ENCODE measurements around the gene AGER. TPM values are rescaled to one million over a fixed set of nuclear protein-coding genes. Genes with fewer than 3 reads are reported as not detected.

Gene AGER
- total RNA-seq (36.4 and 38.8 TPM in 2 replicates), polyA plus RNA-seq (29.9 and 31.6 TPM in 2 replicates), polyA minus RNA-seq (1.0 and 4.9 TPM in 2 replicates)
- total RNA-seq (2013): 12.7 TPM

DNA sequence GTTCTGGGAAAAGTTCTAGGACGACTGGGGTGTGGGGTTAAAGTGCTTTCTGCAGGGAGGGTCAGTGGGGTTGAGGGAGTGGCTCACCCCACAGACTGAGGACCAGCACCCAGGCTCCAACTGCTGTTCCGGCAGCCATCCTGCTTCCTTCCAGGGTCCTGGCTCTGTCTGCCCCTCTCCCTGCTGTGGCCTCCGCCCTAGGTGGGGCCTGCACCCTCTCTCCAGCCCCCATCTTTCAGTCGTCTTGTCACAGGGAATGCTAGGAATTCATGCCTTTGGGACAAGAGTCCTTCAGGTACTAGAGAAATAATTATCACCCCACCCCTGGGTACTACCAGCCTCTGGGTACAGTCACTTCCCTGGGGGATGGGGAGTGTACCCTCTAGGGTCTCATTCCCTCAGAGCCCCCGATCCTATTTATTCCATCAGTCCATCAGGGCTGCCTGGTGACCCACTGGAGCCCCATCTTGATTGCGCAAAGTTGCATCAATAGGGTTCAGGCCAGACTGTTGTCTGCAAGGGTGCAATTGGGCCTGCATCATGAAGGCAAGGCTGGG lies at the start of gene AGER:
Gene AGER, minus strand, starts transcription at position 170 of the 557 bp plus-strand sequence. Its CDS starts 31 bp downstream, at position 139.
- no peak within 1 kb of the TSS for H3K4me3 ChIP-seq (ENCODE audit: control extremely low read depth in 1 of 5, extremely low read depth in 1 of 5, insufficient read depth in 1 of 5, low read depth in 2 of 5, low read length in 4 of 5)
- no peak for ATAC-seq (ENCODE audit: low read depth)
- Mint-ChIP-seq H3K27me3 (no peaks in the 10 kb centered on the region), H3K9me3 (ENCODE audit: insufficient read depth) (no peaks in the 10 kb centered on the region), H3K27ac (peak within 1 kb of the TSS; percentile 50), H3K4me3 (no peak within 1 kb of the TSS), H3K4me1 (peaks cover 51% of the 10 kb centered on the region)
- H4K20me1 ChIP-seq (ENCODE audit: control insufficient read depth, insufficient read depth, low read length, poor library complexity, severe bottlenecking): no peaks in the 10 kb centered on the region
- peak; percentile 4 for DNase-seq
- ChIA-PET CTCF (no interaction called here), POLR2A (no interaction called here)
- no peak for TF ChIP-seq CTCF (IDR thresholded peaks at IDR 0.05)
- no peak for TF ChIP-seq EZH2 (IDR thresholded peaks at IDR 0.05; ENCODE audit: borderline replicate concordance, insufficient read depth, low read depth, low read length, poor library complexity, severe bottlenecking)
- no peak within 1 kb of the TSS for H3K9ac ChIP-seq (ENCODE audit: low read length)
- no peak within 1 kb of the TSS for H2AFZ ChIP-seq (ENCODE audit: insufficient read depth, low read depth, low read length, poor library complexity, severe bottlenecking)
- intact Hi-C loops (cut with micrococcal nuclease): no loop called here
- no peak within 1 kb of the TSS for H3K4me2 ChIP-seq (replicated peaks; ENCODE audit: low read depth, low read length, poor library complexity, severe bottlenecking)
- H3K27ac ChIP-seq (ENCODE audit: low read length in 2 of 2): no peak within 1 kb of the TSS
- peaks cover 39% of the 10 kb centered on the region for H3K79me2 ChIP-seq (ENCODE audit: control insufficient read depth, insufficient read depth, low read length)
- 86% methylated on average over 4 of the region's 6 CpGs for WGBS (ENCODE audit: insufficient coverage)
- peaks cover 0 to 64% of the 10 kb centered on the region in 2 experiments for H3K36me3 ChIP-seq (replicated peaks in 1 of 2; ENCODE audit: control extremely low read depth in 1 of 2, control insufficient read depth in 1 of 2, extremely low read depth in 1 of 2, insufficient read depth in 2 of 2, low read length in 1 of 2)
- H3K9me3 ChIP-seq (ENCODE audit: control extremely low read depth in 1 of 3, control insufficient read depth in 2 of 3, insufficient read depth in 1 of 3, low read length in 2 of 3): no peaks in the 10 kb centered on the region
- peaks cover 27 to 32% of the 10 kb centered on the region in 2 donors for H3K4me1 ChIP-seq (ENCODE audit: control insufficient read depth in 2 of 2, insufficient read depth in 2 of 2, low read length in 2 of 2)
- H3K27me3 ChIP-seq (replicated peaks in 1 of 4; ENCODE audit: control extremely low read depth in 1 of 4, control insufficient read depth in 3 of 4, insufficient read depth in 4 of 4, low read length in 3 of 4): no peaks in the 10 kb centered on the region

DNA sequence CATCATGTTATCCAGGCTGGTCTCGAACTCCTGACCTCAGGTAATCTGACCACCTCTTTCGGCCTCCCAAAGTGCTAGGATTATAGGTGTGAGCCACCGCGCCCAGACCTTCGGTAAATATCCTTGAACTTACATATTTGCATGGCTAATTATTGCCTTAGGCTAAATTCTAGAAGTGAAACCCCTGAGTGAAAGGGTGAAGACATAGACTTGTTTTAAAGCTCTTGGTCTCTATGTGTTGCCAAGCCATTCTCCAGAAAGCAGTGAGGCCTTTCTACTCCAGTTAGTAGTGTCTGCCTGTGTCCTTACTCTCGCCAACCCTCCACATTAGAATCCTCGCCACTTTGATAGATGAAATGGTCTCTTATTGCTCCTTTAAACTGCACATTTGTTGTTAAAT lies 42.4 kb upstream of the AGER start:
- CTCF ChIA-PET: interaction anchor here (0.6 to 1.6 kb wide), 4 partner anchors 19 to 1118 kb away, joined by 3 to 8 read pairs (median 3); no protein-coding TSS in a partner anchor
- peak; percentile 41 for DNase-seq
- TF ChIP-seq EZH2 (IDR thresholded peaks at IDR 0.05; ENCODE audit: borderline replicate concordance, insufficient read depth, low read depth, low read length, poor library complexity, severe bottlenecking): no peak
- TF ChIP-seq CTCF (IDR thresholded peaks at IDR 0.05): no peak
- POLR2A ChIA-PET: interaction anchor here (0.6 kb wide), 1 partner anchor 21 kb away, joined by 4 read pairs; no protein-coding TSS in a partner anchor
- Histone ChIP-seq H3K27me3 (replicated peaks in 1 of 4; ENCODE audit: control extremely low read depth in 1 of 4, control insufficient read depth in 3 of 4, insufficient read depth in 4 of 4, low read length in 3 of 4) (no peaks in the 10 kb centered on the region), H3K9ac (ENCODE audit: low read length) (no peak overlapping the region), H3K36me3 (replicated peaks in 1 of 2; ENCODE audit: control extremely low read depth in 1 of 2, control insufficient read depth in 1 of 2, extremely low read depth in 1 of 2, insufficient read depth in 2 of 2, low read length in 1 of 2) (no peaks in the 10 kb centered on the region), H3K4me3 (ENCODE audit: control extremely low read depth in 1 of 5, extremely low read depth in 1 of 5, insufficient read depth in 1 of 5, low read depth in 2 of 5, low read length in 4 of 5) (no peak overlapping the region), H4K20me1 (ENCODE audit: control insufficient read depth, insufficient read depth, low read length, poor library complexity, severe bottlenecking) (no peaks in the 10 kb centered on the region), H3K79me2 (ENCODE audit: control insufficient read depth, insufficient read depth, low read length) (no peaks in the 10 kb centered on the region), H3K4me1 (ENCODE audit: control insufficient read depth in 2 of 2, insufficient read depth in 2 of 2, low read length in 2 of 2) (peaks cover 63 to 70% of the 10 kb centered on the region in 2 donors), H3K4me2 (replicated peaks; ENCODE audit: low read depth, low read length, poor library complexity, severe bottlenecking) (peak overlapping the region; percentile 39), H3K27ac (ENCODE audit: low read length in 2 of 2) (peak overlapping the region; percentile 50 to 69), H3K9me3 (ENCODE audit: control extremely low read depth in 1 of 3, control insufficient read depth in 2 of 3, insufficient read depth in 1 of 3, low read length in 2 of 3) (no peaks in the 10 kb centered on the region), H2AFZ (ENCODE audit: insufficient read depth, low read depth, low read length, poor library complexity, severe bottlenecking) (no peak overlapping the region)
- Mint-ChIP-seq H3K4me1 (peaks cover 65% of the 10 kb centered on the region), H3K27me3 (no peaks in the 10 kb centered on the region), H3K9me3 (ENCODE audit: insufficient read depth) (no peaks in the 10 kb centered on the region), H3K27ac (peak overlapping the region; percentile 81), H3K4me3 (peak overlapping the region; percentile 17)
- intact Hi-C loops (cut with micrococcal nuclease): no loop called here
- ATAC-seq (ENCODE audit: low read depth): peak; percentile 44
- no CpG with 5 or more reads among the region's 7 CpGs for WGBS (ENCODE audit: insufficient coverage)
